ENCODE results near the gene TRAT1.

- TF ChIP-seq REST (IDR thresholded peaks at IDR 0.05; ENCODE audit: low read depth) (no peak), TAF1 (IDR thresholded peaks at IDR 0.05; ENCODE audit: low read depth) (no peak), FOXM1 (IDR thresholded peaks at IDR 0.05; ENCODE audit: borderline replicate concordance, low read depth) (no peak)
These were observed 4.2 kb upstream of the TRAT1 start for GRCh38 chr3:108818404-108818803.

All from Ishikawa (cell line).